ENCODE measurements around the gene CD79B. TPM values are rescaled to one million over a fixed set of nuclear protein-coding genes. Genes with fewer than 3 reads are reported as not detected.

CD79B gene
- total RNA-seq, 2 experiments from 2014 or later: 39.1 to 40.9 TPM

GRCh38 chr17:63949576-63950250 is 17.6 kb upstream of the CD79B start:
- no peaks in the 10 kb centered on the region for H3K36me3 Mint-ChIP-seq
- peaks cover 23% of the 10 kb centered on the region for H3K4me1 Mint-ChIP-seq (ENCODE audit: low read depth)
- ChIA-PET POLR2A (no interaction called here), CTCF (interaction anchor here (0.6 to 1.9 kb wide), 9 partner anchors 17 to 384 kb away, joined by 3 to 14 read pairs (median 3); partner anchors contain the start of gene CSHL1)
- no peak for DNase-seq
- no peak overlapping the region for H3K4me3 Mint-ChIP-seq
- no peak overlapping the region for H3K27ac Mint-ChIP-seq
- H3K27me3 Mint-ChIP-seq: no peaks in the 10 kb centered on the region
- H3K9me3 Mint-ChIP-seq: no peaks in the 10 kb centered on the region
- intact Hi-C loops (cut with micrococcal nuclease): loop anchor here (5.0 kb wide), 1 partner anchor 43 kb away; no protein-coding TSS in a partner anchor

- ChIA-PET CTCF (no interaction called here), POLR2A (no interaction called here)
- Mint-ChIP-seq H3K27ac (no peak overlapping the region), H3K36me3 (no peaks in the 10 kb centered on the region), H3K9me3 (no peaks in the 10 kb centered on the region), H3K4me1 (ENCODE audit: low read depth) (peaks cover 14% of the 10 kb centered on the region), H3K4me3 (no peak overlapping the region), H3K27me3 (no peaks in the 10 kb centered on the region)
- intact Hi-C loops (cut with micrococcal nuclease): no loop called here
- no peak for DNase-seq
Measured at GRCh38 chr17:63948521-63948920, 16.4 kb upstream of the CD79B start.

- intact Hi-C loops (cut with micrococcal nuclease): loop anchor here (2.0 kb wide), 2 partner anchors 19 to 29 kb away; partner anchors contain the start of gene GH1
- peaks cover 14% of the 10 kb centered on the region for H3K4me1 Mint-ChIP-seq (ENCODE audit: low read depth)
- POLR2A ChIA-PET: interaction anchor here (2.1 kb wide), 1 partner anchor 16 kb away, joined by 11 read pairs; the partner anchor contains the start of gene CD79B
Measured at GRCh38 chr17:63947711-63948330, 15.7 kb upstream of the CD79B start.

GRCh38 chr17:63946440-63947363 is 14.6 kb upstream of the CD79B start:
- POLR2A ChIA-PET: interaction anchor here (0.9 to 2.1 kb wide), 5 partner anchors 15 to 199 kb away, joined by 4 to 11 read pairs (median 7); partner anchors contain the start of genes CD79B and ICAM2
- H3K4me1 Mint-ChIP-seq (ENCODE audit: low read depth): peaks cover 14% of the 10 kb centered on the region
- peak; percentile 77 for DNase-seq
- H3K27ac Mint-ChIP-seq: peak overlapping the region; percentile 75
- no peaks in the 10 kb centered on the region for H3K9me3 Mint-ChIP-seq
- CTCF ChIA-PET: interaction anchor here (0.6 to 2.9 kb wide), 57 partner anchors 8 to 543 kb away, joined by 3 to 92 read pairs (median 6); partner anchors contain the start of genes CD79B, CSHL1, ERN1 and GH1
- H3K4me3 Mint-ChIP-seq: peak overlapping the region; percentile 53
- intact Hi-C loops (cut with micrococcal nuclease): loop anchor here (1.0 to 2.0 kb wide), 3 partner anchors 14 to 28 kb away; partner anchors contain the start of genes CD79B and GH1
- H3K27me3 Mint-ChIP-seq: no peaks in the 10 kb centered on the region
- no peaks in the 10 kb centered on the region for H3K36me3 Mint-ChIP-seq

More at GRCh38 chr17:63947711-63948330, 15.7 kb upstream of the CD79B start:
- no peak overlapping the region for H3K27ac Mint-ChIP-seq
- H3K27me3 Mint-ChIP-seq: no peaks in the 10 kb centered on the region
- DNase-seq: no peak
- CTCF ChIA-PET: interaction anchor here (0.7 to 2.9 kb wide), 10 partner anchors 17 to 186 kb away, joined by 3 to 92 read pairs (median 25); partner anchors contain the start of genes CSHL1 and GH1
- H3K4me3 Mint-ChIP-seq: no peak overlapping the region
- no peaks in the 10 kb centered on the region for H3K9me3 Mint-ChIP-seq
- H3K36me3 Mint-ChIP-seq: no peaks in the 10 kb centered on the region

- CTCF ChIA-PET: interaction anchor here (0.5 to 2.9 kb wide), 56 partner anchors 8 to 544 kb away, joined by 3 to 92 read pairs (median 6); partner anchors contain the start of genes CD79B, CSHL1, ERN1 and GH1
- no peak overlapping the region for H3K4me3 Mint-ChIP-seq
- peaks cover 14% of the 10 kb centered on the region for H3K4me1 Mint-ChIP-seq (ENCODE audit: low read depth)
- intact Hi-C loops (cut with micrococcal nuclease): loop anchor here (1.0 to 2.0 kb wide), 3 partner anchors 14 to 27 kb away; partner anchors contain the start of genes CD79B and GH1
- no peaks in the 10 kb centered on the region for H3K36me3 Mint-ChIP-seq
- POLR2A ChIA-PET: interaction anchor here (0.9 to 2.1 kb wide), 5 partner anchors 14 to 200 kb away, joined by 4 to 11 read pairs (median 7); partner anchors contain the start of genes CD79B and ICAM2
- DNase-seq: no peak
- no peak overlapping the region for H3K27ac Mint-ChIP-seq
- H3K9me3 Mint-ChIP-seq: no peaks in the 10 kb centered on the region
- no peaks in the 10 kb centered on the region for H3K27me3 Mint-ChIP-seq
Measured at GRCh38 chr17:63945784-63946439, 13.8 kb upstream of the CD79B start.

- intact Hi-C loops (cut with micrococcal nuclease): no loop called here
- POLR2A ChIA-PET: no interaction called here
- H3K36me3 Mint-ChIP-seq: no peaks in the 10 kb centered on the region
- no peak for DNase-seq
- H3K27ac Mint-ChIP-seq: no peak overlapping the region
- H3K27me3 Mint-ChIP-seq: no peaks in the 10 kb centered on the region
- peaks cover 14% of the 10 kb centered on the region for H3K4me1 Mint-ChIP-seq (ENCODE audit: low read depth)
- CTCF ChIA-PET: interaction anchor here (1.5 to 2.9 kb wide), 8 partner anchors 12 to 250 kb away, joined by 5 to 92 read pairs (median 24); partner anchors contain the start of genes CSHL1 and GH1
- H3K9me3 Mint-ChIP-seq: no peaks in the 10 kb centered on the region
- no peak overlapping the region for H3K4me3 Mint-ChIP-seq
Measured at GRCh38 chr17:63944736-63945499, 12.8 kb upstream of the CD79B start.

GRCh38 chr17:63943745-63944144 is 11.6 kb upstream of the CD79B start:
- H3K4me1 Mint-ChIP-seq (ENCODE audit: low read depth): peaks cover 16% of the 10 kb centered on the region
- H3K27me3 Mint-ChIP-seq: no peaks in the 10 kb centered on the region
- intact Hi-C loops (cut with micrococcal nuclease): no loop called here
- no peak overlapping the region for H3K4me3 Mint-ChIP-seq
- peak overlapping the region; percentile 24 for H3K27ac Mint-ChIP-seq
- CTCF ChIA-PET: no interaction called here
- no peak for DNase-seq
- POLR2A ChIA-PET: no interaction called here
- H3K36me3 Mint-ChIP-seq: no peaks in the 10 kb centered on the region
- no peaks in the 10 kb centered on the region for H3K9me3 Mint-ChIP-seq

GRCh38 chr17:63942309-63942985 is 10.3 kb upstream of the CD79B start:
- DNase-seq: no peak
- Mint-ChIP-seq H3K27me3 (no peaks in the 10 kb centered on the region), H3K36me3 (no peaks in the 10 kb centered on the region), H3K9me3 (no peaks in the 10 kb centered on the region), H3K4me1 (ENCODE audit: low read depth) (peaks cover 16% of the 10 kb centered on the region), H3K4me3 (no peak overlapping the region), H3K27ac (no peak overlapping the region)
- ChIA-PET POLR2A (no interaction called here), CTCF (interaction anchor here (1.2 kb wide), 1 partner anchor 10 kb away, joined by 3 read pairs; the partner anchor contains the start of gene CD79B)
- intact Hi-C loops (cut with micrococcal nuclease): no loop called here

GRCh38 chr17:63941751-63942150 is 9.6 kb upstream of the CD79B start:
- Mint-ChIP-seq H3K9me3 (no peaks in the 10 kb centered on the region), H3K4me3 (no peak overlapping the region), H3K27ac (no peak overlapping the region), H3K36me3 (no peaks in the 10 kb centered on the region), H3K27me3 (no peaks in the 10 kb centered on the region), H3K4me1 (ENCODE audit: low read depth) (peaks cover 15% of the 10 kb centered on the region)
- ChIA-PET POLR2A (no interaction called here), CTCF (interaction anchor here (1.2 kb wide), 1 partner anchor 10 kb away, joined by 3 read pairs; the partner anchor contains the start of gene CD79B)
- no peak for DNase-seq
- intact Hi-C loops (cut with micrococcal nuclease): no loop called here

GRCh38 chr17:63941162-63941561 is 9.0 kb upstream of the CD79B start:
- Mint-ChIP-seq H3K4me3 (no peak overlapping the region), H3K9me3 (no peaks in the 10 kb centered on the region), H3K27ac (no peak overlapping the region), H3K4me1 (ENCODE audit: low read depth) (peaks cover 10% of the 10 kb centered on the region), H3K36me3 (no peaks in the 10 kb centered on the region), H3K27me3 (no peaks in the 10 kb centered on the region)
- no peak for DNase-seq
- CTCF ChIA-PET: no interaction called here
- POLR2A ChIA-PET: no interaction called here
- intact Hi-C loops (cut with micrococcal nuclease): no loop called here
